ENCODE measurements around the gene UAP1L1. TPM values are rescaled to one million over a fixed set of nuclear protein-coding genes. Genes with fewer than 3 reads are reported as not detected.

The UAP1L1 gene
- total and polyA plus RNA-seq, 5 donors from 2014 or later, result 1.3 to 14.8 (median 2.1) TPM

DNA sequence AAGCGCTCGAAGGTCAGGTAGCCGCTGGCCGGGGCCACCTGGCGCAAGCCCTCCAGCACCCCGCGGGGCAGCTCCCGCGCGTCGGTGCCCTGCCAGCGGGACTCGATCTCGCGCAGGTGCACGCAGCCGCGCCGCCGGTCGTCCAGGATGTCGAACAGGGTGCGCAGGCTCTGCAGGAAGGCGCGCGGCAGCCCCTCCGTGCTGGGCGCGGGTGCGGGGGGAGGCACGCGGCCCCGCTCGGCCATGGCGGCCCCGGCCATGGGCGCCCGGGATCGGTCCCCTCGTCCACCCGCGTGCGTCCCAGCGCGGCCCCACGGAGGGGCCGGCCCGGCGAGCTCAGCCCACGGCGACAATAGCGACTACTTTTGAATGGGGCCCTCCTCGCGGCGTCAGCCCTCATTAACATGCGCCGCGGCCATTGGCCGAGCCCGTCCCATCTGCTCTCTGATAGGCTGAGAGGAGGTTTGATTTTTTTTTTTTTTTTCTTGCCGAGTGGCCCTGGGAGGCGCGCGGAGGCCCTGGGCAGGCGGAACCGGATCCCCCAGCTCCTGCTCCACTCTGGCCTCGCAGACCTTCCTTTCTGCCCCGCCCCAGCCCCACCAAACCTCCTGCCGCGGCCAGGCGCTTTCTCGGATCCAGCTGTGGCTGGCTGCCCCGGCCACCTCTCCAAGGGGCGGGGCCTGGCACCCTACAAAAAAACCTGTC, 7.0 kb upstream of the UAP1L1 start, which contains the start of gene SAPCD2:
Gene SAPCD2, minus strand, starts transcription at position 357 of the 705 bp plus-strand sequence. Its CDS starts 97 bp downstream, at position 260.
- Histone ChIP-seq H3K27ac (ENCODE audit: insufficient read depth, low read length, poor library complexity, severe bottlenecking) (peak within 1 kb of the TSS; percentile 63), H3K36me3 (ENCODE audit: control insufficient read depth, insufficient read depth, low read length) (no peaks in the 10 kb centered on the region), H3K4me1 (ENCODE audit: control insufficient read depth, insufficient read depth, low read length, poor library complexity, severe bottlenecking) (peaks cover 31% of the 10 kb centered on the region), H3K9me3 (ENCODE audit: control insufficient read depth in 2 of 2, low read length in 2 of 2) (no peaks in the 10 kb centered on the region), H3K4me3 (ENCODE audit: low read depth, low read length) (no peak within 1 kb of the TSS), H3K27me3 (ENCODE audit: control insufficient read depth, insufficient read depth, low read length) (no peaks in the 10 kb centered on the region)
- ATAC-seq (ENCODE audit: low read depth in 2 of 2), result peak; percentile 87 to 88
- Mint-ChIP-seq H3K9me3 (peaks cover 0 to 1% (median 0%) of the 10 kb centered on the region in 7 donors), H3K4me1 (peaks cover 4 to 20% (median 13%) of the 10 kb centered on the region in 4 donors), H3K36me3 (no peaks in the 10 kb centered on the region), H3K27ac (peak within 1 kb of the TSS; percentile 49 to 86 (median 69)), H3K4me3 (peak within 1 kb of the TSS; percentile 72 to 88 (median 84)), H3K27me3 (peaks cover 4% of the 10 kb centered on the region)
- DNase-seq, result peak; percentile 83 to 93 (median 89)

GRCh38 chr9:137070906-137071275, 6.4 kb upstream of the UAP1L1 start:
- no peaks in the 10 kb centered on the region for H3K36me3 Mint-ChIP-seq
- Histone ChIP-seq H3K4me1 (ENCODE audit: control insufficient read depth, insufficient read depth, low read length, poor library complexity, severe bottlenecking) (peaks cover 31% of the 10 kb centered on the region), H3K36me3 (ENCODE audit: control insufficient read depth, insufficient read depth, low read length) (no peaks in the 10 kb centered on the region), H3K27ac (ENCODE audit: insufficient read depth, low read length, poor library complexity, severe bottlenecking) (peak overlapping the region; percentile 63), H3K4me3 (ENCODE audit: low read depth, low read length) (no peak overlapping the region), H3K27me3 (ENCODE audit: control insufficient read depth, insufficient read depth, low read length) (no peaks in the 10 kb centered on the region), H3K9me3 (ENCODE audit: control insufficient read depth in 2 of 2, low read length in 2 of 2) (no peaks in the 10 kb centered on the region)
- peaks cover 4% of the 10 kb centered on the region for H3K27me3 Mint-ChIP-seq
- DNase-seq (no peak), ATAC-seq (ENCODE audit: low read depth in 2 of 2) (no peak)
- H3K4me1 Mint-ChIP-seq, result peaks cover 4 to 20% (median 13%) of the 10 kb centered on the region in 4 donors
- H3K27ac Mint-ChIP-seq, result peak overlapping the region; percentile 49 to 86 (median 69)
- peaks cover 0 to 1% (median 0%) of the 10 kb centered on the region in 7 donors for H3K9me3 Mint-ChIP-seq
- H3K4me3 Mint-ChIP-seq, result peak overlapping the region; percentile 47 to 86 (median 78)

DNA sequence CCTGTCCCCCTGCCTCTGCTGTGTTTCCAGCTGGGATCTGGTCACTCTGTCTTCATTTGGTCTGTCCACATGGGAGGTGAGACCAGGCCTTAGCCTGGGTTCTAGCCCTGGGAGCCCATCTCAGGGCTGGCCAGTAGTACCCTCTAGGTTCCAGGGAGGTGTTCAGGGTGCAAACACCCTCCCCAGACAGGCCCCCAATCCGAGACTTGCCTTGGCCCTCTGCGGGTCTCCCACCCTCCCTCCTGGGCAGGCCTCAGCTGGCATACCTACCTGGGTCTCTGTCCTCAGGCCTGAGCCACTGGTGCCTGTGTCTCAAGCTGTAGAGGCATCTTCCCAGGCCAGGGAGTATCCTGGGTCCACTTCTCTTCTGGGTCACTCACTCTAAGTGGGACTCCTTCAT, 6.0 kb upstream of the UAP1L1 start:
- H3K36me3 ChIP-seq (ENCODE audit: control insufficient read depth, insufficient read depth, low read length), result no peaks in the 10 kb centered on the region
- H3K27me3 ChIP-seq (ENCODE audit: control insufficient read depth, insufficient read depth, low read length), result no peaks in the 10 kb centered on the region
- no peak for DNase-seq
- H3K36me3 Mint-ChIP-seq, result no peaks in the 10 kb centered on the region
- H3K27ac Mint-ChIP-seq, result peak overlapping the region in 2 of 3 donors; percentile 49 to 86
- H3K4me3 Mint-ChIP-seq, result peak overlapping the region; percentile 47 to 86 (median 78)
- H3K4me1 Mint-ChIP-seq, result peaks cover 4 to 20% (median 13%) of the 10 kb centered on the region in 4 donors
- peaks cover 0 to 1% (median 0%) of the 10 kb centered on the region in 7 donors for H3K9me3 Mint-ChIP-seq
- peaks cover 4% of the 10 kb centered on the region for H3K27me3 Mint-ChIP-seq
- H3K4me1 ChIP-seq (ENCODE audit: control insufficient read depth, insufficient read depth, low read length, poor library complexity, severe bottlenecking), result peaks cover 31% of the 10 kb centered on the region
- no peak for ATAC-seq (ENCODE audit: low read depth in 2 of 2)
- no peak overlapping the region for H3K4me3 ChIP-seq (ENCODE audit: low read depth, low read length)
- no peaks in the 10 kb centered on the region for H3K9me3 ChIP-seq (ENCODE audit: control insufficient read depth in 2 of 2, low read length in 2 of 2)
- no peak overlapping the region for H3K27ac ChIP-seq (ENCODE audit: insufficient read depth, low read length, poor library complexity, severe bottlenecking)

- H3K4me3 Mint-ChIP-seq, result peak overlapping the region in 2 of 4 donors; percentile 75 to 77
- peaks cover 32% of the 10 kb centered on the region for H3K4me1 ChIP-seq (ENCODE audit: control insufficient read depth, insufficient read depth, low read length, poor library complexity, severe bottlenecking)
- ATAC-seq (ENCODE audit: low read depth in 2 of 2) (no peak), DNase-seq (no peak)
- peaks cover 0 to 19% (median 7%) of the 10 kb centered on the region in 4 donors for H3K4me1 Mint-ChIP-seq
- H3K27ac ChIP-seq (ENCODE audit: insufficient read depth, low read length, poor library complexity, severe bottlenecking), result no peak overlapping the region
- H3K27me3 ChIP-seq (ENCODE audit: control insufficient read depth, insufficient read depth, low read length), result no peaks in the 10 kb centered on the region
- H3K9me3 ChIP-seq (ENCODE audit: control insufficient read depth in 2 of 2, low read length in 2 of 2), result no peaks in the 10 kb centered on the region
- H3K27ac Mint-ChIP-seq, result peak overlapping the region in 1 of 3 donors; percentile 26
- no peaks in the 10 kb centered on the region for H3K36me3 ChIP-seq (ENCODE audit: control insufficient read depth, insufficient read depth, low read length)
- H3K27me3 Mint-ChIP-seq, result no peaks in the 10 kb centered on the region
- no peaks in the 10 kb centered on the region for H3K9me3 Mint-ChIP-seq
- H3K36me3 Mint-ChIP-seq, result no peaks in the 10 kb centered on the region
- no peak overlapping the region for H3K4me3 ChIP-seq (ENCODE audit: low read depth, low read length)
Observed at GRCh38 chr9:137073992-137074399, 3.3 kb upstream of the UAP1L1 start.

GRCh38 chr9:137074657-137075274, 2.6 kb upstream of the UAP1L1 start:
- Mint-ChIP-seq H3K4me3 (peak overlapping the region; percentile 19 to 80 (median 34)), H3K9me3 (no peaks in the 10 kb centered on the region), H3K27me3 (no peaks in the 10 kb centered on the region), H3K4me1 (peaks cover 0 to 18% (median 7%) of the 10 kb centered on the region in 4 donors), H3K27ac (no peak overlapping the region), H3K36me3 (no peaks in the 10 kb centered on the region)
- Histone ChIP-seq H3K4me1 (ENCODE audit: control insufficient read depth, insufficient read depth, low read length, poor library complexity, severe bottlenecking) (peaks cover 25% of the 10 kb centered on the region), H3K4me3 (ENCODE audit: low read depth, low read length) (no peak overlapping the region), H3K27ac (ENCODE audit: insufficient read depth, low read length, poor library complexity, severe bottlenecking) (no peak overlapping the region), H3K36me3 (ENCODE audit: control insufficient read depth, insufficient read depth, low read length) (peaks cover 5% of the 10 kb centered on the region), H3K9me3 (ENCODE audit: control insufficient read depth in 2 of 2, low read length in 2 of 2) (no peaks in the 10 kb centered on the region), H3K27me3 (ENCODE audit: control insufficient read depth, insufficient read depth, low read length) (no peaks in the 10 kb centered on the region)
- no peak for DNase-seq
- no peak for ATAC-seq (ENCODE audit: low read depth in 2 of 2)

- no peaks in the 10 kb centered on the region for H3K36me3 Mint-ChIP-seq
- H3K4me1 Mint-ChIP-seq, result peaks cover 0 to 19% (median 7%) of the 10 kb centered on the region in 4 donors
- ATAC-seq (ENCODE audit: low read depth in 2 of 2), result no peak
- H3K27me3 Mint-ChIP-seq, result no peaks in the 10 kb centered on the region
- H3K4me3 Mint-ChIP-seq, result peak overlapping the region in 3 of 4 donors; percentile 22 to 80 (median 56)
- no peaks in the 10 kb centered on the region for H3K9me3 ChIP-seq (ENCODE audit: control insufficient read depth in 2 of 2, low read length in 2 of 2)
- H3K9me3 Mint-ChIP-seq, result no peaks in the 10 kb centered on the region
- no peaks in the 10 kb centered on the region for H3K27me3 ChIP-seq (ENCODE audit: control insufficient read depth, insufficient read depth, low read length)
- peaks cover 23% of the 10 kb centered on the region for H3K4me1 ChIP-seq (ENCODE audit: control insufficient read depth, insufficient read depth, low read length, poor library complexity, severe bottlenecking)
- peaks cover 9% of the 10 kb centered on the region for H3K36me3 ChIP-seq (ENCODE audit: control insufficient read depth, insufficient read depth, low read length)
- H3K27ac Mint-ChIP-seq, result no peak overlapping the region
- DNase-seq, result no peak
- no peak overlapping the region for H3K27ac ChIP-seq (ENCODE audit: insufficient read depth, low read length, poor library complexity, severe bottlenecking)
- no peak overlapping the region for H3K4me3 ChIP-seq (ENCODE audit: low read depth, low read length)
Observed at GRCh38 chr9:137075275-137075775, 2.0 kb upstream of the UAP1L1 start.

- peak overlapping the region in 3 of 4 donors; percentile 77 to 90 (median 82) for H3K4me3 Mint-ChIP-seq
- H3K4me1 Mint-ChIP-seq, result peaks cover 0 to 9% (median 3%) of the 10 kb centered on the region in 4 donors
- H3K27me3 ChIP-seq (ENCODE audit: control insufficient read depth, insufficient read depth, low read length), result no peaks in the 10 kb centered on the region
- H3K4me1 ChIP-seq (ENCODE audit: control insufficient read depth, insufficient read depth, low read length, poor library complexity, severe bottlenecking), result peaks cover 14% of the 10 kb centered on the region
- peaks cover 9% of the 10 kb centered on the region for H3K36me3 ChIP-seq (ENCODE audit: control insufficient read depth, insufficient read depth, low read length)
- no peak overlapping the region for H3K4me3 ChIP-seq (ENCODE audit: low read depth, low read length)
- H3K27ac Mint-ChIP-seq, result no peak overlapping the region
- no peaks in the 10 kb centered on the region for H3K27me3 Mint-ChIP-seq
- H3K27ac ChIP-seq (ENCODE audit: insufficient read depth, low read length, poor library complexity, severe bottlenecking), result peak overlapping the region; percentile 47
- no peaks in the 10 kb centered on the region for H3K9me3 Mint-ChIP-seq
- no peak for ATAC-seq (ENCODE audit: low read depth in 2 of 2)
- no peaks in the 10 kb centered on the region for H3K9me3 ChIP-seq (ENCODE audit: control insufficient read depth in 2 of 2, low read length in 2 of 2)
- no peak for DNase-seq
- H3K36me3 Mint-ChIP-seq, result peaks cover 1% of the 10 kb centered on the region
Observed at GRCh38 chr9:137076636-137077009, 694 bp upstream of the UAP1L1 start.
